Memory B cell (primary cell): ENCODE results near the gene TMEM231.
"Not testable (repeated sequence)": the region's sequence is repeated elsewhere in the genome, so short reads cannot be mapped to it uniquely, and the experiment has no call there.

Source experiments
- ATAC-seq: fragments of 150-1000 bp; cut with Tn5 transposase; 2 replicates; pipeline ENCODE4 v1.10.0; 2021; ENCODE audit warnings: low read depth, mild to moderate bottlenecking, moderate library complexity
- DNase-seq, 2 donors: peaks; one replicate each; pipeline ENCODE4 v3.0.0; 2022; ENCODE audit warnings: low spot score in 2 of 2
- H3K27ac Mint-ChIP-seq: one replicate; pipeline ENCODE4 v1.8.0; 2022; ENCODE audit warnings: mild to moderate bottlenecking, moderate library complexity, mixed read lengths
- H3K27me3 Mint-ChIP-seq: one replicate; pipeline ENCODE4 v1.8.0; 2022; ENCODE audit warnings: mixed read lengths
- H3K36me3 Mint-ChIP-seq: one replicate; pipeline ENCODE4 v1.8.0; 2022; ENCODE audit warnings: mild to moderate bottlenecking, mixed read lengths
- H3K4me1 Mint-ChIP-seq: one replicate; pipeline ENCODE4 v1.8.0; 2022; ENCODE audit warnings: mixed read lengths
- H3K4me3 Mint-ChIP-seq: one replicate; pipeline ENCODE4 v1.8.0; 2022; ENCODE audit warnings: mild to moderate bottlenecking, moderate library complexity, mixed read lengths
- H3K9me3 Mint-ChIP-seq: one replicate; pipeline ENCODE4 v1.8.0; 2022; ENCODE audit warnings: mixed read lengths

Gene TMEM231

DNA sequence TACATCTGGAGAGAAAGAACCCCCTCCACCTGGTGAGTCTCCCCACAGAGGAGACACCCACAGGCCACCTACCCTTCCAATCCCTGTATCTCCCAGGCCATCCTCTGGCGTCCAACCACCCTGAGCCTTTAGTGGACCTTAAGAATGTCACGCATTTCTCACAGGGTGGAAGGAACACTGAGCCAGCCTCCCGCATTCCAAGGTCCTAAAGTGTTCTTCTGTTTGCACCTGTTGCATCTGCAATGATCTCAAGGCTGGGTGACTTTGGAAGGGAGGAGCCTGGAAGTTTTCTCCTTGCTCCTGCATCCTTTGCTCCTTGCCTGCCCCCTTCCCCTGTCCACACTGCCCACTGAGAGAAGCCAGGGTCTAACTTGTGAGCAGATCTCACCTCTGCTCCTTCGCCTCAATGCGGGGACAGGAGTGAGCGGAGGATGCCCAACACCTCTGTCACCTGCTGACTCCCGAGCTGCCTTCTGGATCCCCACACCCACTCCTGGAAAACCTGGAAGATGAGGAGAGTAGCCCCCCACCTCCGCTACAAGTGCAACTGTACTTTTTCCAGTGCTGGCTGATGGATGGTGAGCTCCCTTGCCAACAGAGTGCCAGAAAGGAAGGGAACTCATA, 23.8 kb downstream of the TMEM231 start:
- Mint-ChIP-seq H3K9me3 (no peaks in the 10 kb centered on the region), H3K4me3 (no peak overlapping the region), H3K4me1 (no peaks in the 10 kb centered on the region), H3K27ac (no peak overlapping the region), H3K36me3 (no peaks in the 10 kb centered on the region), H3K27me3 (peaks cover 3% of the 10 kb centered on the region)
- DNase-seq (no peak), ATAC-seq (no peak)

DNA sequence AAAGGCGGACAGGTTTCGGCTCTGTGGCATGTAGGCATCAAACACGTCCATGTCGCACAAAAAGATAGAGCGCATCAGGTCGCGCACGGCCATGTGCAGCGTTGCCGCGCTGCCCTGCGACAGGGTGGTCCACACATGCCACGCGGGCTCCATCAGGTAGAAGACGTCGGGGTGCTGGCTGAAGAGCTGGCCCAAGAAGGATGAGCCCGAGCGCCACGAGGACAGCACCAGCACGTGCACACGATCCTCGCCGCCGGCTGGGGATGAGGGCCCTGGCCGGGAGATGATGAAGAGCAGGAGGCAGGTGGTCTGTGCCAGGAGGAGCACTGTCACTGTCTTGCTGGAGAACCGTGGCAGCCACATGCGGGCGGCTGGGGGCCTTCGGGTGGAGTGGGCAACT, 26.1 kb downstream of the TMEM231 start:
- ATAC-seq (no peak), DNase-seq (no peak)
- no peaks in the 10 kb centered on the region for H3K9me3 Mint-ChIP-seq
- no peaks in the 10 kb centered on the region for H3K4me1 Mint-ChIP-seq
- H3K27me3 Mint-ChIP-seq: peaks cover 3% of the 10 kb centered on the region
- no peak overlapping the region for H3K4me3 Mint-ChIP-seq
- H3K27ac Mint-ChIP-seq: no peak overlapping the region
- no peaks in the 10 kb centered on the region for H3K36me3 Mint-ChIP-seq

DNA sequence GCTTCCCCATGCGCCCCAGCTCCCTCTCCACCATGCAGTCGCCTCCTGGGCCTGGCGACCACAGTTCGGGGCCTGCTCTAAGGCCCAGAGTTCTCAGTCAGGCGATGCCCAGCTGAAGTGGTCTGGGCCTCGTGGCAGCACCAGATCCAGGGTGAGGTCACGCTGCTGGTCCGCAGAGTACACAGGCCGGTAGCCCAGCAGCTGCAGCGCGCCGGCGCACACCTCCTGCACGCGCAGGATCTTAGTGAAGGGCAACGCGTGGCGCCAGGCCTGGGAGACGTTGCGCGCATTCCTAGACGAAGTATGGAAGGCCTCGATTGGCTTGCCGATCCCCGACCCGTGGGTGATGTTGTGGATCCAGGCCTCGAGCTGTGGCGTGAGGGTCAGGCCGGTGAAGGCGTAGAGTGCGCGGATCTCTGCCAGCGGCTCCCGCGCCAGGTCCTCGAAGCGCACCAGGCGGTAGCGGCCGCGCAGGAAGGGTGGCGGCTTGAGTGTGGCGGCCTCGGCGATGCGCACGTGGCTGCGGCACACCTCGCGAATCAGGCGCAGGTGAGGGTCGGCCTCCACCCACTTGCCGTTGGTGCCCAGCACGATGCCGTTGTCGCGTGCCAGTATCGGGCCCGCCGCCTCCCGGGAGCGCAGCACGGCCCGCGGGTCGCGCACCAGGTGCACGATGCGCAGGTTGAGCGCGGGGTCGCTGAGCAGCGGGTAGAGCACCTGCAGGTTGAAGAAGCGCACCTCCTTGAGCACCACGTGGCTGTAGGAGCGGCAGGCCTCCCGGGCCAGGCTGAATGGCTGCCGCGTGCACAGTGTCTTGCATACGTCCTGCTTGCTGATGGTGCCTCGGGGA, 26.8 kb downstream of the TMEM231 start:
- H3K4me3 Mint-ChIP-seq: no peak overlapping the region
- H3K9me3 Mint-ChIP-seq: no peaks in the 10 kb centered on the region
- ATAC-seq (no peak), DNase-seq (no peak)
- no peak overlapping the region for H3K27ac Mint-ChIP-seq
- H3K4me1 Mint-ChIP-seq: no peaks in the 10 kb centered on the region
- H3K27me3 Mint-ChIP-seq: peaks cover 3% of the 10 kb centered on the region
- no peaks in the 10 kb centered on the region for H3K36me3 Mint-ChIP-seq

DNA sequence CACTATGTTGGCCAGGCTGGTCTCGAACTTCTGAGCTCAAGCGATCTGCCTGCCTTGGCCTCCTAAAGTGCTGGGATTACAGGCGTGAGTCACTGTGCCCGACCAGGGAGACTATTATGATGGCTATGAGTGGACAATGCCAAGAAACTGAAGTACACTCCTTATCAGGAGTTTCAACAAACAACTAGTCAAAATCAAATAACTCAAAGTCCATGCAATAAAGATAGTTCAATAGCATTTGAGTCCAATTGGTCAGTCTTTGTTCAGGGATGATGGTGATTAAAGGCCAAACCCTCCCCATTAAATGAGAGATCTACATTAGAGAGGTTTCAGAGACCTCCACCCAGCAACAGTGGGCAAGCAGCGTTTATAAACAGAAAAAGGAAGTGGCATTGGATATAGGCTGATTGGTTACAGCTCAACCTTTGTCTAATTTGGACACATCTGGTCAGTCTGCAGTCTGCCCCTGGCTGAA, 28.2 kb downstream of the TMEM231 start:
- Mint-ChIP-seq H3K27me3 (peaks cover 3% of the 10 kb centered on the region), H3K4me3 (no peak overlapping the region), H3K4me1 (no peaks in the 10 kb centered on the region), H3K9me3 (no peaks in the 10 kb centered on the region), H3K27ac (no peak overlapping the region), H3K36me3 (no peaks in the 10 kb centered on the region)
- ATAC-seq: no peak
- no peak for DNase-seq

DNA sequence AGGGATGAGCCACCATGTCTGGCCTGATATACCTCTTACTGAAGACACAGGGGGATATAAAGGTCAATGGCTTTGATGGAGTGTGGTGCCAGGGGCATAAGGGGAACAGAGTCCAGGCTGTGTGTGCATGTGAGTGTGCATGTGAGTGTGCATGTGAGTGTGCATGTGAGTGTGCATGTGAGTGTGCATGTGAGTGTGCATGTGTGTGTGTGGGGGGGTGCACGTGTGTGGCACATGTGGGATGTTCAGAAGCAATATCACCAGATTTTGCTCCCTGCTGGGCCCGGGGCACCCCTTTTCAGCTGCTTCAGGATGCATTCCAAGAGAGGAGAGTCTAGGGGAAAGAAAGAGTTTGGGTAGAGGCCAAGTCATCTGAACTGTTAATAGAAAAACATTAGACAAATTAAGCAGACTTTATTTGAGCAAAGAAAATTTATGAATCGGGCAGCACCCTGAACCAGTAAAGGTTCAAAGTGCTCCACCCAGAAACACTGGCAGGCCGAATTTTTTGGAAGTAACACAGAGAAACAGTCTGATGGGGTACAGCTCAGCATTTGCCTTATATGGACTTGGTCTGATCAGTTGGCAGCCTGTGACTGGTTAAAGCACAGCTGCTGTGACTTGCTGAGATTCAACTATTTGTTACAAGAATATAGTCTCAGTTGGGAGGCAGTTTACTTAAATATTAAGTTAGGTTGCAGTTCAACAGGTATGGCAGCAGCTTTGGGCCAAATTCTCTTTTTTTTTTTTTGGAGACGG, 29.8 kb downstream of the TMEM231 start:
- H3K27me3 Mint-ChIP-seq: peaks cover under 1% of the 10 kb centered on the region
- DNase-seq (no peak), ATAC-seq (no peak)
- H3K4me3 Mint-ChIP-seq: no peak overlapping the region
- H3K9me3 Mint-ChIP-seq: no peaks in the 10 kb centered on the region
- no peak overlapping the region for H3K27ac Mint-ChIP-seq
- no peaks in the 10 kb centered on the region for H3K4me1 Mint-ChIP-seq
- H3K36me3 Mint-ChIP-seq: no peaks in the 10 kb centered on the region

DNA sequence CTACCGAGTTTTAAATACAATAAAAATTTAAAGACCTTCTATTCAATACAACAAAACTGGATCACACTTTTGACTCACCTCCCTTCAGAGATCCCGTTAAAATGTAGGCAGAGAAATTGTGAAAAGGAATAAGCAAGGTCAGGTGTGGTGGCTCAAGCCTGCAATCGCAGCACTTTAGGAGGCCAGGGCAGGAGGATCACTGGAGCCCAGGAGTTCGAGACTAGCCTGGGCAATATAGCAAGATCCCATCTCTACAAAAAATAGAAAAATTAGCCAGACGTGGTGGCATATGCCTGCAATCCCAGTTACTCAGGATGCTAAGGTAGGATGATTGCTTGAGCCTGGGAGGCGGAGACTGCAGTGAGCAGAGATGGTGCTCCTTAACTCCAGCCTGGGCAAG, 36.9 kb downstream of the TMEM231 start:
- Mint-ChIP-seq H3K36me3 (no peaks in the 10 kb centered on the region), H3K9me3 (no peaks in the 10 kb centered on the region), H3K27ac (no peak overlapping the region), H3K27me3 (no peaks in the 10 kb centered on the region), H3K4me3 (no peak overlapping the region), H3K4me1 (peaks cover 9% of the 10 kb centered on the region)
- DNase-seq: no peak
- ATAC-seq: no peak

DNA sequence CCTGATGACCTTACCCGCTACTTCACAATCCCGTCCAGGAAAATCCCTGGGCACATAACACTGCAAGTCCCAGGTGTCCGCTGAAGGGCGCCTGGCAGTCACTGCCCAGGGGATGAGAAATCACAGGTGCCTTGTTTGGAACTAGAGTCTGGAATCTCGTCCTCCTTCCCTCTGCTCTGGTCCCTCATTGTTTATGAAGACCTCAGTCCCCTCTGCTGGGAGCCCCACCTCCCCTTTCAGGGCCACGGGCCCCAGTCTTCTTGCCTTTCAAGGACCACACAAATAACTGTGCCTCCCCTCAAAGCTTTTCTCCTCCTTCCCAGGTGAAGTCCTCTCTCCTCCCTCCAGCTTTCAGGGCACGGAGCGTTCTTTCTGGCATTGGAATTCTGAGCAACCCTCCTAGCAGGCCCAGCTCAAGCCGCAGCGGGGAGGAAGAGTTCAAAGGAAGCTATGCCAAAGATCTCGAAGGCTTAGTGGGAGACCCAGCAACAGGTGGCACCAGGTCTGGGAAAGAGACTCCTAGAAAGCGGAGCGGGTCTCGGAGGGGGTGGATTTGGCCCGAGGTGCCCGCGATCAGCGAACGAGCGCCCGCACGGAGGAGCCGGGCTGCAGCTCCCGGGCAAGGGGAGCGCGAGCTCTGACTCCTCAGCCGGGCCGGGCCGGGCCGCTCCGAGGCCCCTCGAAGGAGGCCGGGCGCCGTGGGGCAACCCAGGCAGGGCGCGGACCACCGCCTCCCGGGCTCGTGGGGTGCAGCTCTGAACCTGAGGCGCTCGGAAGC, 39.7 kb downstream of the TMEM231 start:
- H3K9me3 Mint-ChIP-seq, DNase-seq, H3K27me3 Mint-ChIP-seq, H3K4me1 Mint-ChIP-seq, H3K36me3 Mint-ChIP-seq: not testable (repeated sequence)
- peak; percentile 34 for ATAC-seq
- peak overlapping the region; percentile 32 for H3K27ac Mint-ChIP-seq
- H3K4me3 Mint-ChIP-seq: peak overlapping the region; percentile 96

DNA sequence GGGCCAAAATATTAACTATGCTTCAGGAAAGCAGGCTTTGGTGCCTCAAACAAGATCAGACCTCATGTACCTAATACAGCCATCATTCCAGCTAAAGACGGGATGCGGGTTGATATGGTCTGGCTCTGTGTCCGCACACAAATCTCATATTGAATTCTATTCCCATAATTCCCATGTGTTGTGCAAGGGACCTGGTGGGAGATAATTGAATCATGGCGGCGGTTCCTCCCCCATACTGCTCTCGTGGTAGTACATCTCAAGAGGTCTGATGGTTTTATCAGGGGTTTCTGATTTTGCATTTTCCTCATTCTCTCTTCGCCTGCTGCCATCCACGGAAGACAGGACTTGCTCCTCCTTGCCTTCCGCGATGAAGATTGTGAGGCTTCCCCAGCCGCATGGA, 41.8 kb downstream of the TMEM231 start:
- no peak overlapping the region for H3K4me3 Mint-ChIP-seq
- no peaks in the 10 kb centered on the region for H3K27me3 Mint-ChIP-seq
- H3K4me1 Mint-ChIP-seq: peaks cover 9% of the 10 kb centered on the region
- no peak for DNase-seq
- no peaks in the 10 kb centered on the region for H3K9me3 Mint-ChIP-seq
- no peak for ATAC-seq
- no peak overlapping the region for H3K27ac Mint-ChIP-seq
- H3K36me3 Mint-ChIP-seq: no peaks in the 10 kb centered on the region

DNA sequence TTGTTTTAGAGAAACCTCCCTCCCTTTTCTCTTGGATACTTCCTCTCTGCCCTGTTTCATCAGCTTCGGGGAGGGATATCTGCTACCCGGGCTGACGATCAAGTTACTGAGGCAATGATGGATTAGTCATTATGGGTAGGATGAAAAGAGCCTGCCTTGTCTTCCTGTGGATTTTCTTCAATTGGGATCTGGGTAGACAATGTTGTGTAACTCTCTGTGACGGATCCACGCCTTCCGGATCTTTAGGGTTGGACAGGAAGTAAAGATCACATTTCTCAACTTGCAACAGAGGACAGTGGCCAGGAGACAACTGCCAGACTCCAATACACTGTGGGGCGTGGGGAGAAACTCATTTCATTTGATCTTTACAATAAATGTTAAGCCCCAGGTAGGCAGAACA, 49.5 kb downstream of the TMEM231 start:
- Mint-ChIP-seq H3K36me3 (no peaks in the 10 kb centered on the region), H3K27me3 (peaks cover 13% of the 10 kb centered on the region), H3K27ac (no peak overlapping the region), H3K9me3 (no peaks in the 10 kb centered on the region), H3K4me3 (no peak overlapping the region), H3K4me1 (no peaks in the 10 kb centered on the region)
- no peak for DNase-seq
- no peak for ATAC-seq

DNA sequence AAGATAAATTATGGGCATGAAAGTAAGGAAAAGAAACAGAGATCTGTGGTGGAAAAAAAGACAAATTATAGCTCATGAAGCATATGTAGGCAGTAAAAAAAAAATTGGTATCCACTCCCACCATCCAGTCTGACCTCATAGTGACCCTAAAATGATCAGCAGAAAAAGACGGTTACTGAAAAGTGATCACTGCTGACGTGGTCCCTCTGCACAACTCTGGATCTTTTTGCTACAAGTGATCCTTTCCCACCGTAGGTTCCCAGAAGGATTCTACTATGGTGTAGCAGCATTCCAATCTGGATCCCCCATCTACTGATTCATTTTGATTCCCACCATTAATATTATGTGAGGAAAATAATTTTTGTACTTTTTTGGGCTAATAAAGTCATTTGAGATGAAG, 49.9 kb downstream of the TMEM231 start:
- H3K9me3 Mint-ChIP-seq: no peaks in the 10 kb centered on the region
- H3K36me3 Mint-ChIP-seq: no peaks in the 10 kb centered on the region
- no peaks in the 10 kb centered on the region for H3K4me1 Mint-ChIP-seq
- DNase-seq: no peak
- no peak overlapping the region for H3K27ac Mint-ChIP-seq
- no peak for ATAC-seq
- peaks cover 13% of the 10 kb centered on the region for H3K27me3 Mint-ChIP-seq
- no peak overlapping the region for H3K4me3 Mint-ChIP-seq

DNA sequence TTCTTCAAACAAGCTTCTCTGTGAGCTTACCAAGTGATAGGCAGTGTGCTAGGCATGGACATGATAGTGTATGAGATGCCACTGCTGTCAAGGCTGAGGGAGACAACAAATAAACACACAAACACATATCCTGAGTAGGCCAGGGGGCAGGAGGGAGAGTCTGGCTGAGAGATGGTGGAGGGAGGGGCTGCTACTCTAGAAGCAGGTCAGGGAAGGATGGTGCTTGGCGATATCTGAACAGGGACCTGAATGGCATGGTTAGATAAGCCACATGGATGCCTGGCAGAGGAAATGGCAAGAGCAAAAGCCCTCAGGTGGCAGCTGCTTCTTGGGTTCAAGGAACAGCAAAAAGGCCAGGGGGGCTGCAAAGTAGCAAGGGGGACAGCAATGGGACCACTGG, 52.3 kb downstream of the TMEM231 start:
- no peak overlapping the region for H3K27ac Mint-ChIP-seq
- H3K27me3 Mint-ChIP-seq: peaks cover 16% of the 10 kb centered on the region
- no peaks in the 10 kb centered on the region for H3K9me3 Mint-ChIP-seq
- H3K4me3 Mint-ChIP-seq: no peak overlapping the region
- H3K36me3 Mint-ChIP-seq: no peaks in the 10 kb centered on the region
- no peak for DNase-seq
- H3K4me1 Mint-ChIP-seq: no peaks in the 10 kb centered on the region
- no peak for ATAC-seq

DNA sequence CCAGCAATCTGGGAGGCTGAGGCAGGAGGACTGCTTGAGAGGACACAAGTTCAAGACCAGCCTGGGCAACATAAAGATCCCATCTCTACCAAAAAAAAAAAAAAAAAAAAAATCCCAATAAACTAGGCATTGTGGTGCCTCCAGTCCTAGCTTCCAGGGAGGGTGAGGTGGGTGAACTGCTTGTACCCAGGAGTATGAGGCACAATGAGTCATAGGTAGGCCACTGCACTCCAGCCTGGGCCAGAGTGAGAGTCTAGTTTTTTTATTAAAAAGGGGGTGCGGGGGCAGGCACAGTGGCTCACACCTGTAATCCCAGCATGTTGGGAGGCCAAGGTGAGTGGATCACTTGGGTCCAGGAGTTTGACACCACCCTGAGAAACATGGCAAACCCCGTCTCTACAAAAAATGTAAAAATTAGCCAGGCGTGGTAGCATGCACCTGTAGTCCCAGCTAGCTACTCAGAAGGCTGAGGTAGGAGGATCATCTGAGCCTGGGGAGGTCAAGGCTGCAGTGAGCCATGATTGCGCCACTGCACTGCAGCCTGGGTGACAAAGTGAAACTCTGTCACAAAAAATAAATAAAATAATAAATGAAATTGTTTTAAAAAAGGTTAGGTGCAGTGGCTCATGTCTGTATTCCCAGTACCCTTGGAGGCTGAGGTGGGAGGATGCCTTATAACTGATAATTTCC, 53.0 kb downstream of the TMEM231 start:
- ATAC-seq (no peak), DNase-seq (no peak)
- H3K27me3 Mint-ChIP-seq: peaks cover 14% of the 10 kb centered on the region
- H3K36me3 Mint-ChIP-seq: no peaks in the 10 kb centered on the region
- H3K4me1 Mint-ChIP-seq: no peaks in the 10 kb centered on the region
- H3K4me3 Mint-ChIP-seq: no peak overlapping the region
- no peak overlapping the region for H3K27ac Mint-ChIP-seq
- H3K9me3 Mint-ChIP-seq: no peaks in the 10 kb centered on the region

DNA sequence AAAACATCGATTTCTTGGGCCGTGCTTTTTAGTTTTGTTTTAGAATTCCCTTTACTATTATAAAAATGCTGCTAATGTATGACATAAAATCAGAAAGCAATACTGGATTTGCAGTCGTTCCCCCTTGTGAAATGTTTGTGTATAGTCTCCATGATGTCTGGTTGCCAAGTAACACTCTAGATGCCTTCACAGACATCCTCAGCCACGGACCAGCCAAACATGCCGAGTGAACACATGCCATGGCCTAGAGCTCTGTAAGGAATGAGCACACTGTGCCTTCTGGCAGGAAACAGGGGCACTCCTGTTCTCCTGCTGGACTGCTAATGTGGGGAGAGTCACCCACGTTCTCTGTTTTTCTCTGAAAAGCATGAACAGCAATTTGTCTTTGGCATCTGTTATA, 54.2 kb downstream of the TMEM231 start:
- H3K27me3 Mint-ChIP-seq: peaks cover 14% of the 10 kb centered on the region
- not testable (repeated sequence) for ATAC-seq, H3K4me1 Mint-ChIP-seq, DNase-seq, H3K27ac Mint-ChIP-seq, H3K36me3 Mint-ChIP-seq, H3K4me3 Mint-ChIP-seq, H3K9me3 Mint-ChIP-seq
